ENCODE data around the gene TAF4.

TAF4 gene

DNA sequence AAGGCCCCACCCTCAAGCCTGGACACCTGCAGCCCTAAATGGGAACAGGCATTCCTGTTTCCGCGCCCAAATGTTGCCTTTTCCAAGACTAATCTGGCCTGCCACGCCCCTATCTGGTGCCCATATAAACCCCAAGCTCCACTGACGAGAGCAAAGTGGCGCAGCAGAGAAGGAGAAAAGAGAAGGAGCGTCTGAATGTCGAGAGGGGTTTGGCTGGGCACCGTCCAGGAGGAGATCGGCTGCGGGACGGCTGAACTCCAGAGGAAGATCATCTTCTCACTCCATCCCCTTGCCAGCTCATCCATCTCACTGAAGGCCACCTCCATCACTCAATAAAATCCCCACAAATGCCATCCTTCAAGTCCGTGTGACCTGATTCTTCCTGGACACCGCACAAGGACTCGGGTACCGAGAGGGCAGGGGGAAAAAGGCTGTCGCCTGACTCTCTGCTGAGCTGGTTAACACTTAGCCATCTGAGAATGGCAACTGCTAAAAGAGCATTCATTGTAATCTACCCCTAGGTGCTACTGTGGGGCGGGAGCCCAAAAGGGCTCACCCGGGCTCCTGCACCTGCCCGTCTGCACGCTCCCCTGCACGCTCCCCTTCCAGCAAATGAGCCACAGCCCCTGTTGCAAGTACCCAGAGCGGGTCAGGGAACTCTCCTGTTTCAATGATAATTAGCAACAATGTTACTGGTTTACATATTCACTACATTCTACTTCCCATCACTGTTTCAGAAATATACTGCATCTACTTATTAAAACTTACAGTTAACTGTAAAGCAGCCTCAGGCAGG lies 23.5 kb downstream of the TAF4 start:
- no peak for DNase-seq (ENCODE audit: low read depth)

DNA sequence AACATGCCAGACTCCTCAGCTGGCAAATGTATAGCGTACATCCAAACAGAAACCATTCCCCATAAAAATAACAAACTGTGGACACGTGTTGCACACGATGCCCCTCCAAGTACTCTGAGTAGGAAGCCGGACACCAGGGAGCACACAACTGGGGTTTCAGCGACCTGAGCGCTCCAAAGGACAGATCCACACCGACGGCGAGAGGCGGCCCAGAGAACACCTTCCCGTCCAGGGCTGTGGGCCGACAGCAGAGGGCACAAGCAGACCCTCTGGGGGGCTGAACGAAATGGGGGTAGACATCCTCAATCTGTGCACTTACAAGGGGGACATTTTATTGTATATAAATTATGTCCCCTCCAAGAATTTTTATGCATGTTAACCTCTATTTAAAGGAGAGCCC lies 24.7 kb downstream of the TAF4 start:
- DNase-seq (ENCODE audit: low read depth) = no peak

DNA sequence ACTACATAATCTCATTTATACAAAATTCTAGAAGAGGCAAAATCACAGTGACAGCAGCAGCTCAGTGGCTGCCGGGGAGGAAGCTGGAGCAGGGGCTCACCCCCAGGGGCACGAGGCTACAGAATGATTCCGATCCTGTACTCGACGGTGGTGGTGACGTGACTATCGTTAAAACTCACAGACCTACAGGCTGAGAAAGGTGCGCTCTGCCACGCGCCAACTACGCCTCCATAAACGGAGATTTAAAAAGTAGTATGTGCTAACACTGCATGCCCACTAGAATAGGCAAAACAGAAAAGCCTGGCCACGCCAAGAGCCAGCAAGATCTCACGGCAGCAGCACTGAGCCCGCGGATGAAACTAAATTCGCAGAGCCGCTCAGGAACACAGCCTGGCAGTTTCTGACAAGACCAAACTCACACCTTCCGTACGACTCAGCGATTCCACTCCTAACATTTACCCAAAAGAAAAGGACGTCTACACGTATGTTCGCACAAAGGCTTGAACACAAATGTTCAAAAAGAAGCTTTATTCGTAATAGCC lies 25.2 kb downstream of the TAF4 start:
- DNase-seq (ENCODE audit: low read depth) = no peak

DNA sequence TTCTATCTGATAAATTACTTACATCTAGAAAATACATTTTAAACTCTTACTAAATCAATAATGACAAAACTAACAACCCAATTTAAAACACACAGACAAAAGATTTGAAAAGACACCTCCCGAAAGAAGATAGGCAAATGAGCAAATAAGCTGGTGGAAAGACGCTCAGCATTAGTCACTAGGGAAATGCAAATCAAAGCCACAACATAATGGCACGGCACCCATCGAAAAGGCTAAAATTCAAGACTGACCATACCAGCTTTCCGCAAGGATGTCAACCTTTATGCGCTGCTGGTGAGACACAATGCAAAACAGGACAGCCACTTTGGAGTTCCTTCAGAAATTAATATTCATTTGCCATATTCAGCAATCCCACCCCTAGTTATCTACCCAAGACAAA lies 25.9 kb downstream of the TAF4 start:
- no peak for DNase-seq (ENCODE audit: low read depth)

DNA sequence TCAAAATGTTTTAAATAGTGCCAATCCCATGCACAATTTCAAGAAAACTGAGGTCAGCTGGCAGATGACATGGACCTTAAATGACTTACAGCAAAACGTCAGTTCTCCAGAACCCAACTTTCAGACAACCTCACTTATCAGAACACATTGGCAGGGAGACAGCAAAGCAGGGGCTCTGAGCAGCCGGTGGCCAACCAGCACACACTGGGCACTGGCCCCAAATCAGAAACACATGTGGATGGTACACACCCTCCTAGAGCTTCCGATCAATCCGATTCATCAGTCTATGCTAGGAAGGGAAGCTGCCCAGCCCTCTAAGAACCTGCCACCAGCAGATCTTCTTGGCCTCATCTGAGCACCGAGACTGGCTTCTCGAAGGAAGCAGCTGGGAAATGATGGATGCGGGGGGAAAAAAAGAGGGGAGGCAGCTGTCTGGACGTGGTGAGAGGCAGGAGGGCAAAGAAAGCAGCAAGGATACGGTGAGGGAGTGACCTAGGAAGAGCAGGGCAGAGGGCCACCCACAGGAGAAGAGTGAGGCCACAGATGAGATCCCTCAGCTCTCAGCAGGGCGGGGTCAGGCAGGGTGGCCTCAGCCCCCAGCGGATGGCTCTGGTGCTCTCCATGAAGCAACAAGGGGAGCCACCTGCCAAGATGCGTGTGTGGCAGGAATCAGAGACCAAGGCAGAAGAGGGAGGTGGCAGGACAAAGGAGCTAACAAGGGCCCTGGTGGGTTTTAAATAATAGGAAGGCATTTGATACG lies 32.9 kb downstream of the TAF4 start:
- no peak for DNase-seq (ENCODE audit: low read depth)

DNA sequence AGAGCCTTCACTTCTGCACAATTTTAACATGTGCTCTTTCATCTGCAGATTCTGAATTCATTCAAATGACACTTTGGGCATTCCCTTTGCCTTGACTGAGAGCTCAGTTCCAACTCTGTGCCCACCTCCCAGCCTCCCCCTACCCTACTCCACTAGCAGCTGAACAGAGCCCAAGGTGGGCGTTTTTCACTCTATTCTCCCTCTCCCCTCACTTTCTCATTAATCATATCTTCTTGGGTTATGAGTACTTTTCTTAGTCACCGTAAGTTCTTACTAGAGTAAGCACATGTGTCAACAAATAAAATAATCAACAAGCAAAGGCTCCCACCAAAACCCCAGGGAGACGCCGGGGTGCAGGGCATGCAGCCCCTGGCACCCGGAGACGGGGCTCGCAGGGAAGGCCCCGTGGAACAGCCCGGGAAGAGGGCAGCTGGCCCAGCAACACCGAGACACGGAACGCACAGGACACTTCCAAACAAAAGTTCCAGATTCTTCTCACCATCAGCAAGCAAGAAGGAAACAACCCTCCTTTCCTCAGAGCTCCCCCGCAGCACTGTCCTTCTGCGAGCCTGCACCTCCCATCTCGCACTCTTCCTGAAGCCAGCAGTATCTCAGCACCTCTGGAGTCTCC lies 34.1 kb downstream of the TAF4 start:
- no peak for DNase-seq (ENCODE audit: low read depth)

DNA sequence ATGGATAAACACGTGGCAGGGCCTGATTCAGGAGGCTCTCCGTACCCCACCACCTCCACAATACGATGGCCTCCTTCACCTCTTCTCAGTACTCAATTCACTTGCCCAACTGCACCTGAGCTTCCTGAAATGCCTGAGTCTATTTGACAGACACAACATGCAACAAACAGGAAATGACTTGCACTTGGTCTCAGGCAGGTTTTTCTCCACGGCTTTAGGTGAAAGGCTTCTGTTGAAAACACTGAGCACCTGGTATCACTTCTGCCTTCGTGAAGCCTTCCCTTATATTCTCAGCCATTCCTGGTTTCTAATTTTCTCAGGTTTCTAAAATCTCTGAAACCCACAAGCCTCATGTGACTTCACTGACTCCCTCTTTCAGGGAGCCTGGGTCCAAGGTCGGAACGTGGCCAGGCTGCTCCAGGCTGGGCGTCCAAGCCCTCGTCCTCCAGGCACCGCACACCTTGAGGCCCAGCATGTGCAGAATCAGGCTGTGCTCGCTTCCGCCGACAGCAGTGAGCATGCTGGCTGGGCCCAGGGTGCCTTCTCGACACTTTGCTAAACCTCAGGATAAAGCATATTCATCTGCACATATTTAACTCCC lies 34.7 kb downstream of the TAF4 start:
- no peak for DNase-seq (ENCODE audit: low read depth)

DNA sequence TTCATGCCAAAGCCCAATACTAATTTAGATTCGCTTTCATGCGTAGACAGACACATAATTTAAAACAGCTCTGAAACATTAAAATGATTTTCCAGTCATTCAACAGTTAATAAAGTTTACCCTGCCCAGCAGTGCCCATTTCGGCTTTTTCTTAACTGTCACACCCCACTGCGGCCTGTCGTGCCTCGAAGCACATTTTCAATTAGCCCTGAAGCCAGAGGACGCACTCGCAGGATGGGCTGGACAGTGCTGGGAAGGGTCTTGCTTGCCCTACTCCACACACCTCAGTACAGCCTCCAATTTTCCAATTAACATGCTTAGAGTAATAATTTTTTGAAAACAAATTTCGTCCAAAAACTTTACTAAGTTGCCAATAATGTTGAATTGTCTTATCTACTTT lies 35.3 kb downstream of the TAF4 start:
- DNase-seq (ENCODE audit: low read depth) = no peak

DNA sequence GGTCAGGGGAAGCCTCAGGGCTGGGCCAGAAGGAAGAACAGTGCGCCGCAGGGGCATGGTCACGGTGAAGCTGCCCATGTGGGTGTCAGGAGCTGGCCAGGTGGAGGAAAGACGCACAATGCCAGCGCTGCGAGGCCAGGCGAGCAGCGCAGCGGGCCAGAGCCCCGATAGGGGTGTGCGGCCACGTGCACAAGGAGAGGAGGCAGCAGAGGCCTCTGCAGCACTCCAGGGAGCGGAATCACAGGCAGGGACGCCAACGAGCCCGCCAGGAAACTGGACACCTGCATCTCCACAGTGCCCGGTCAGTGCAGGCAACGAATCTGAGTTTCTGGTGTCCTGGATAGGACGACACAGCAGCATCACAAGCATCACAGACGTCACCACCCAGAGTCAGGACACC lies 35.7 kb downstream of the TAF4 start:
- no peak for DNase-seq (ENCODE audit: low read depth)

DNA sequence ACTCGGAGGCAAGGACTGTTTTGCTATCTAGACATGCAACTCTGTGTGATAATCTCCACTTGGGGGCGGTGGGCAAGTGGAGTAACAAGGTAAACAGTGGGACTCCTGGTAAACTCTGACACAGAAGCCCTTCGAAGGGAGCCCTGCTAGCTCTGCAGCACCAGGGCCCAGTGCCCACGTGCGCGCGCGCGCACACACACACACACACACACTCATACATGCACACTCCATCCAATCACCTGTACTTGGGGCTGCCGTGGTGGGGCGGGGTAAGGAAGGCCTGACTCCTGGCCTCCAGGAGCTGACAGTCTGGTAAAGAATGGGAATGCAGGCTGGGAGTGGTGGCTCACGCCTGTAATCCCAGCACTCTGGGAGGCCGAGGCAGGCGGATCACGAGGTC lies 36.4 kb downstream of the TAF4 start:
- no peak for DNase-seq (ENCODE audit: low read depth)

DNA sequence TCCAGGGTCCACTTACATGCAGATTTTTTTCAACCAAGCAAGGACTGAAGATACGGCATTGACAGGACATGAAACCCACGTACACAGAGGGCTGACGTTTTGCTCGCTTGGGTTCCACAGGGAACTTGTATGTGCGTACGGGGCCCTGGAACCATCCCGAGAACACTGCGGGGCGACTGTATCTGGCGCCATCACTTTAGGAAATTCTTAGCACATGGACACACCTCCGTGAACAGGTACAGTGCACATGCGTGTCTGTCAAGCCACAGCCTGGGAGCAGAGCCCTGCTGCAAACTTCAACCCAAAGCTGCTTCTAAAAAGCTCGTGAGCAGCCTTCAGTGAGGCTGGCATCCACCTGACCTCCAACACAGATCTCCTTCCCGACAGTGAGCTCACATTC lies 37.3 kb downstream of the TAF4 start:
- no peak for DNase-seq (ENCODE audit: low read depth)

DNA sequence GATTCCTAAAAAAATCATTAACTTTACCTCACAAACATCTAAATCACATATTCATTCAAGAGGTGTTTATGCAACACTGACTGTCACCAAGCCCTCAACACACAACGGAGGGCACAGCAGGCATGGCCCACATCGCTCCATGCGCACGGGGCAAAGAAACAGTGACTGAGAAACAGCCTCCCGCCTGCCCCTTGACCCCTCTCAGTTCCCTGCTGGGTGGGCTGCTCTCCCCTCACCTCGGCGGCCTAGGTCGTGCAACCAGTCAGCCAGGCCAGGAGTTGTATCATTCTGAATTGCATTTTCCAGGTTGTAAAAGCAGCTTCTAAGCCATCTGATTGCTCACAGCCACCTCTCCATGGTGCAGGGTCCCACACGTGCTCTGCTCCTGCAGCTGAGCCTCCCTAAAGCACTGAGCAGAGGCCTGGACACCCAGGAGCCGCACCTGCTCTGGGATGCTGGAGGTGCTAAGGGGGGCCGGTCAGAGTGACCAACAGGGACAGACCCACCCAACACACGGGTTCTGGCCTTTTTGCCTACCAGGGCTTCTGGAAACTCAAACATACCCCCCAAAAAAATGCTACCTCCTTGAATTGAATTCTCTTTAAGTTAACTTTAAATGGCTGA lies 37.9 kb downstream of the TAF4 start:
- DNase-seq (ENCODE audit: low read depth) = no peak

DNA sequence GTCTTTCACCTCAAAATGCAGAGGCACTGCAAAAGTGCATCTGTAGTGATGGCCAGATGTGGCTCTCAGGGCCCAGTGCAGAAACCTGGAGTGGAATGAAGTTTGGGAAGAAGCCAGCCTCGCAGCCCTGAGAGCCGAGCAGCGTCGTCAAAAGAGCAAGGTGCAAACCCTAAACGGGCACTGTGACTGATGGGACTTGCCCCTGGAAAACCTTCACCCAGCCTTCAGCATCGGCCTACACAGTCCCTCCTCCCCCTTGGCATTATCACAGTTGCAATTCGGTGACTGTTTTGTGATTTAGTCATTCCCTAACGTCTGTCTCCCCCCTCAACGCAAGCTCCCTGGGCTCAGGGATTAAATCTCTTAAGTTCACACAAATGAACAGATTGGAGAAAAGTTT lies 38.6 kb downstream of the TAF4 start:
- no peak for DNase-seq (ENCODE audit: low read depth)

DNA sequence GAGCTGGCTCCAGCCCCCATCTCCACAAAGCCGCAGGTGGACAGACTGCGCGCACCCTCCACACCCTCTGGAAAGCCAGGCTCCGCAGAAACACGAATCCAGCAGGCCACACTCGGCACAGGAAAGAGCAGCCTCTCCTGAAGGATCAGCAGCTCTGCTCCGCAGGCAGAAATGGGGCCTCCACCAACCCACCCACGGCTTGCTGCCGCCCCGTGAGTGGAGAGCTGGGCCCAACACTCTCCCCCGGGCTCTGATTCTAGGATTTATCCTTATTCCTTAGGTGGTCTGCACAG lies 39.2 kb downstream of the TAF4 start:
- no peak for DNase-seq (ENCODE audit: low read depth)

DNA sequence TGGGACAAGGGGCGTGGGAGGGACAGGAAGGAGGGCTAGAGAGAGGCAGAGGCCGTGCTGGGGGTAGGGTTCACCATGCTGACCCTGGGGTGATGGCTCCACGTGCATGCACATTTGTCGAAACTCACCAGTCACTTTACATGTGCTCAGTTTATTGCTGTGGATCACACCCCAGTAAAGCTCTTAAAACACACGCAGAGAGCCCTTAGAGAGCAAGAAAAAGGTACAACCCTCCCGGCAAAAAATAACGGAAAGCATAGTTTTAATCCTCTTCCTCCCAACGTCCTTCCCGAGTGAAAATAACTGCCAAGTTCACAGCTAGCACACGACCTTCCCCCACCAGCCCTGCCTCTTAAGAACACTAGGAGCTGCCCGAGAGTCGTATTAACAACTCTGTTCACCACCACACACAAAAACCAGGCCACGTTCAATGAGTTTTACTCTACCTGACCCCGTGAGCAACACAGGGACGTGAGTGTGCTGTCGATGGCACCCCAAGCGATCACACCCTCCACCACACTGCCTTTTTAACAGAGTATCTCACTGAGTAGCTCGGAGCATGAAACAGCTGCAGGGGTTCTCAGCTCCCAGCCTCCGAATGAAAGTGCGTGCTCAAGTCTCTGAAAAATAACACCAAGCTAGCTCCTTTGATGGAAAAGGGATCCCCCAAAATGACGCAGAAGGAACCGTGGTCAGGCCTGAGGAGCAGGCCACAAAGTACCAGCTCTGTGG lies 39.7 kb downstream of the TAF4 start:
- DNase-seq (ENCODE audit: low read depth) = no peak

DNA sequence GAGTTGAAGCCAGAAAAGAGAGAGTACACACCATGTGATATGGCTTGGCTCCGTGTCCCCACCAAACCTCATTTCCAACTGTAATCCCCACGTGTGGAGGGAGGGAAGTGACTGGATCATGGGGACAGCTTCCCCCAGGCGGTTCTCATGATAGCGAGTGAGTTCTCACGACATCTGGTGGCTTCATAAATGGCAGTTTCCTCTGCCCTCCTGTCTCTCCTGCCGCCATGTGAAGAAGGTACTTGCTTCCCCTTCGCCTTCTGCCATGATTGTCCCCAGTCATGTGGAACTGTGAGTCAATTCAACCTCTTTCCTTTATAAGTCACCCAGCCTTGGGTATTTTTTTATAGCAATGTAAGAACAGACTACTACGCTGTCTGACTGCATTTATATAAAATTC lies 40.3 kb downstream of the TAF4 start:
- no peak for DNase-seq (ENCODE audit: low read depth)

DNA sequence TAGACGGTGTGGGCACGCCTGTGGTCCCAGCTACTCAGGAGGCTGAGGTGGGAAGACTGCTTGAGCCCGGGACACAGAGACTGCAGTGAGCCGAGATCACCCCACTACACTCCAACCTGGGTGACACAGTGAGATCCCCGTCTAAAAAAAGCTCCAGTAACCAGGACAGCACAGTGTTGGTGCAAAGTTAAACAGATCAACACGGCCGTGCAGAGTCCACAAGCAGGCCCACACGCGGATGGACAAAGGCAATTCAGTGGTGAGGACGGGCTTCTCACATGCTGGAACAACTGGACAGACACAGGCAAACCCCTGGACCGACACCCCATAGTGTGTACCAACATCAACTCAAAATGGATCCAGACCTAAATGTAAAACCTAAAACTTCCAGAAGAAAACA lies 41.7 kb downstream of the TAF4 start:
- no peak for DNase-seq (ENCODE audit: low read depth)

DNA sequence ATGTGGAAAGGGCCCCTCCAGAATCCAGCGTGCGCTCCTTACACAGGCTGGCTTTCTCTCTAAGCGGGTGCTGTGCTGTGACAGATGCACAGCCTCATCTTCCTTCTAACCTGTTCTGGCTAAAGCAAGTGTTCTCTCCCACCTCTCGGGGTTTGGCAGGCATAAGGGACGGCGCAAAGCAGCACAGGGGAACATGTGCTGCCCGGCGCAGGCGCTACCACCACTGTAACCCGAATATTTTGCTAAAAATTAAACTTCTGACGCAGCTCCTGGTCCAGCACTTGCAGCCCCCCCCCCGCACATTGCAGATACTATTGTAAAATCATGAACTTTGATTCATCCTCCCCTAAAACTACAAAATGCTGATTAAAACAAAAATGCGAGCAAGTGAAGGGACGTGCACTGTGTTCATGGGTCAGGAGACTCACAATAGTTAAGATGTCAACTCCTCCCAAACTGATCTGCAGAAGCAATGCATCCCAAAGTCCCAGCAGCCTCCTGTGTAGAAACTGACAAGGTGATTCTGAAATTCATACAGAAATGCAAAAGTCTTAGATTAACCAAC lies 43.0 kb downstream of the TAF4 start:
- DNase-seq (ENCODE audit: low read depth) = no peak

DNA sequence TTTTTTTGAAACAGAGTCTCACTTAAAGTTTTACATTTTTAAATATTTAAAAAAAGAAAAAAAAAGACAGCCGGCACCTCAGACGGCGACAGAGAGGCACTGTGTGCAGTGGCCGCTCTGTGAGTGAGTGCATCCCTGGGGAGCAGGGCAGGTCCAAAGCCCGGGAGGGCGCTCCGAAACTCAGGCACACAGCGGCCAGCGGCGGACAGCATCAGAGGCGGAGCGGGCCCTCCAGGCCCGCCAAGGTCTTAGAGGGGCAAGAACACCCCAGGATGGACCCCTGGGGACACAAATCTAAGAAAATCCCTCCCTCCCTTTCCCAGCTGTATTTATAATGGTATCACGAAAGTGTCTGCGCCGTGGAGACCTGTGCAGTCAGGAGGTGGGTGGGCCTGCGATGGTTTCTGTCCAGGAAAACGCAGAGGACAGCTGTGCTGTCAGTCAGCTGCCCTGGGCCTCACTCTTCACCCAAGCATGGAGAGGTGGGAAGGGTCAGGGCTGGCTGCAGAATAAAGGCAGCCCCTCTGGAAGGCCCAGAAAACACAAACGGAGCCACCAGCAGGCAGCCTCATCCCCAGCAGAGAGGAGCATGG lies 43.8 kb downstream of the TAF4 start:
- no peak for DNase-seq (ENCODE audit: low read depth)

DNA sequence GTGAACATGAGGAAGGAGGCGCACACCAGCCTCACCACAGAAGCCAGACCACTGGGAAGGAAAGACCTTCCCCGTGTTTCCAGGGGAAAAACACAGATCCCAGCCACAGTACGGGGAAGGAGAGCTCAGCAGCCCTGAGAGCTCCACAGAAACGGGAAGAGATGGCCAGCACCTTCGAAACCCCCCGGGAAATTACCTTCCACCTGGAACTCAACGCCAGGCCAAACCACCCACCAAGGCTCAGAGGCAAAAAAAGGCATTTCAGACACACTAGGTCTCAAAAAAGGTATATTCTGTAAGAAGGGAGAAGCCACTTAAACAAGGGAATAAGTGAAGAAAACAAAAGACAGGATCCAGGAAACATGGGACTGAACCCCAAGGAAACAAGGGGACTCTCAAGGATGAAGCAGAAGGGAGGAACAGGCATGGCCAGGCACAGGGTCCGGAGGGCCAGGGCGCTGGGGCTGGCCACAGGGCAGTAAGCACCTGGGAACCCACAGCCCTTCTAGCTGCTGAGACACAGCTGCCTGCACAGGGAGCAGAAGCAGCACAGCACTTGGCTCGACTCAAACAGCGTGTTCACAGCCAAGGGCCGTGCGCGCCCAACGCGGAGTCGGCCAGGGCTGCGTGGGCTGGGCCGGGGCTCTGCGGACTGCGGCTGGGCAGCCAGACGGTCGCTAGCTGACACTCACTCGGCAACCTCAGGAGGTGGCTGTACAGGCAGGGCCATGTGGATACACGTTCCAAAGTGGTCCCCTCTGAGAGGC lies 44.6 kb downstream of the TAF4 start:
- no peak for DNase-seq (ENCODE audit: low read depth)
